Stimulated activated naive B cell treated with anti-CD40 and anti-IgM and Interleukin-4, amounts not matched to agents 10 μg/mL and 1 μg/mL and 100 μg/mL, for 72 hours (primary cell): ENCODE measurements around the gene USP6.
"Not testable (repeated sequence)": the region's sequence is repeated elsewhere in the genome, so short reads cannot be mapped to it uniquely, and the experiment has no call there.

ENCODE experiments used
- ATAC-seq, 2 donors: fragments of 150-1000 bp; cut with Tn5 transposase; replicated peaks; 2 replicates each; pipeline ENCODE4 v1.10.0; 2021; ENCODE audit warnings: moderate library complexity in 1 of 2
- DNase-seq: peaks from one replicate; pipeline ENCODE4 v3.0.0; 2021
- H3K27ac Mint-ChIP-seq: one replicate; pipeline ENCODE4 v1.8.0; 2022; ENCODE audit warnings: mild to moderate bottlenecking, mixed read lengths
- H3K27me3 Mint-ChIP-seq, 2 donors: one replicate each; pipeline ENCODE4 v1.8.0; 2022; ENCODE audit warnings: mixed read lengths in 2 of 2
- H3K36me3 Mint-ChIP-seq, 2 donors: one replicate each; pipeline ENCODE4 v1.8.0; 2022; ENCODE audit warnings: mixed read lengths in 2 of 2, mild to moderate bottlenecking in 1 of 2
- H3K4me1 Mint-ChIP-seq, 2 donors: one replicate each; pipeline ENCODE4 v1.8.0; 2022; ENCODE audit warnings: mixed read lengths in 2 of 2, mild to moderate bottlenecking in 1 of 2
- H3K4me3 Mint-ChIP-seq, 2 donors: one replicate each; pipeline ENCODE4 v1.8.0; 2022; ENCODE audit warnings: mild to moderate bottlenecking in 2 of 2, mixed read lengths in 2 of 2, moderate library complexity in 1 of 2
- H3K9me3 Mint-ChIP-seq, 2 donors: one replicate each; pipeline ENCODE4 v1.8.0; 2022; ENCODE audit warnings: mixed read lengths in 2 of 2, mild to moderate bottlenecking in 1 of 2

Gene USP6

DNA sequence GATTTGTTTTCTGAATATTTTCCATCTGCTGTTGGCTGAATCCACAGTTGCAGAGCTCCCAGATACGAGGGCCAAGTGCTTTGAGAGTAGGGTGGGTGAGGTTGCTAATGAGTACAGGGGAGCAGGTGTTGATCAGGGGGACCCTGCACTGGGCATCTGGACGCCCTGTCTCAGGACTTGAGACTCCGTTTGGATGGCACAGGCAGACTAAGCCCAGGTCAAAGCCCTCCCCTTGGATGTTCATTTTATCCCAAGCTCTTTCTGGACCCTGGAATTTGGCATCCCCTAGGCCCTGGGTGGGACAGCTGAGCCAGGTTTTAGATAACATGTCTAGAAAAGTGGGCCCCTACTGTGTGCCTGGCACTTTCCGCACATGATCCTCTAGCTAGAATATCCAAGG, 12.1 kb downstream of the USP6 start:
- ATAC-seq: no peak
- Mint-ChIP-seq H3K36me3 (no peaks in the 10 kb centered on the region), H3K9me3 (no peaks in the 10 kb centered on the region), H3K4me3 (no peak overlapping the region), H3K4me1 (peaks cover under 1 to 2% of the 10 kb centered on the region in 2 donors), H3K27me3 (peaks cover 24 to 27% of the 10 kb centered on the region in 2 donors), H3K27ac (no peak overlapping the region)
- no peak for DNase-seq

DNA sequence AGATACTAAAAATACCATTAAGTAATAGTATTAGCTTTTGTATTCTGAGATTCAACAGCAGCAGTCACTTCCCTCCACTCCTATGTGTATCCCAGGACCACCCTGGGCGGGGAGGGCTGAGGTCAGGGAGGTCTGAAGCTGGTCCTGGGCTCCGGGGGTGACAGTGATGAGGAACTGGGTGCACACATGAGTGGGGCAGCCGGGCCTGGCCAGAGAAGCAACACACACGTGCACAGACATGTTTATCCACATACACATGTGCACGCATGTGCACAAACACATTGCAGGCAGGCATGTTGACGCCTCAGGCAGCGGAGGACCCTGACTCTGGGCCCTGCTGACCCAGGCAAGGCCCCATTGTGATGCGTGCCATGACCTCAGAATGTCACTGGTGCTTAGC, 12.6 kb downstream of the USP6 start:
- H3K4me1 Mint-ChIP-seq, H3K4me3 Mint-ChIP-seq, H3K27ac Mint-ChIP-seq, H3K9me3 Mint-ChIP-seq, ATAC-seq, H3K36me3 Mint-ChIP-seq: not testable (repeated sequence)
- peak; percentile 0 for DNase-seq
- H3K27me3 Mint-ChIP-seq: peaks cover 24 to 27% of the 10 kb centered on the region in 2 donors

DNA sequence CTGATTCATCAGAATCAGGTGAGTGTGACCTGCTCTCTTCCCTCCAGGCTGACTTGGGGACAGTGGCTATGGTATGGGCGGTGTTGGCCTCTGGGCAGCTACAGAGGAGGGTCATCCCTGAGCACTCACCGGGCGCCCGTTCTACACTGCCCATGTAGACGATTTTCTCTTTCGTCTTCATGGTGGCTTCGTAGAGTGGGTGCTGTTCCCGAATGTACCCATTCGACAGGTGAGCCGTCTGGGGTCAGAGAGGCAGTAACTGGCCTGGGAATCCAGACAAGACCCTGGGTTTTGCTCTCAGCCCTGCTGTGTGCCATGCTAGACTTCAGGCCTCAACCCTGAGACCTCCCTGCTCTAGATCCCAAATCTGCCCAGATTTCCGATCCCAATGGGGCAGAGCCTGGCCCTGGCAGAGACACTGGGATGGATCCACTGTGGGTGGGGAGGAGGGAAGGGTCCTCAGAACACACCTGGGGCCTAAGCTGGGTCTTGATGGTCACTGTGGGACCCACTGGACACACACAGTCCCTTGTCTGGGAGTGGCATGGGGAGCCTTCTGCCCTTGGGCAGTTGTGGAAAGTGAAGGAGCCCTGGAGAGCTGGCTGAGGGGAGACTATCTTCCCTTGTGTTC, 13.2 kb downstream of the USP6 start:
- Mint-ChIP-seq H3K36me3 (no peaks in the 10 kb centered on the region), H3K4me1 (peaks cover 0 to 2% of the 10 kb centered on the region in 2 donors), H3K4me3 (no peak overlapping the region), H3K9me3 (no peaks in the 10 kb centered on the region), H3K27me3 (peaks cover 19 to 22% of the 10 kb centered on the region in 2 donors), H3K27ac (no peak overlapping the region)
- DNase-seq: no peak
- no peak for ATAC-seq

DNA sequence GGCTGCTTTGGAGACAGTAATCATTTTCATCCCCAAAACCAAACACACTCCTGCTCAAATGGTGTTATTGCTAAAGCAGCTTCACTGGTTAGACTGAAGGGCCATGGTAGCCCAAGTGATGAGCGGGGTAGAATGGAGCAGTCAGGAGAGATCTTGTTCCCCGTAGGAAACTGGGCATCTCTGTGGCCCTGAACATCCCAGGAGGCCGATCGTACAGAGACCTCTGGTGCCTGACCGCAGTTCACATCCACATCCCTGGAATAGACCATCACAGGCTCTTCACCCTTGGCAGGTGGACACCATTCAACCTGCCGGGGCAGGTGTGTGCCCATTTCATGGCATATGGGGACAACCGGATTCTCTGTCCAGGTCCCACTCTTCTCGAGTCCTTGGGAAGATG, 13.9 kb downstream of the USP6 start:
- H3K36me3 Mint-ChIP-seq, DNase-seq, ATAC-seq, H3K4me1 Mint-ChIP-seq, H3K4me3 Mint-ChIP-seq, H3K9me3 Mint-ChIP-seq, H3K27ac Mint-ChIP-seq: not testable (repeated sequence)
- H3K27me3 Mint-ChIP-seq: peaks cover 13 to 15% of the 10 kb centered on the region in 2 donors

DNA sequence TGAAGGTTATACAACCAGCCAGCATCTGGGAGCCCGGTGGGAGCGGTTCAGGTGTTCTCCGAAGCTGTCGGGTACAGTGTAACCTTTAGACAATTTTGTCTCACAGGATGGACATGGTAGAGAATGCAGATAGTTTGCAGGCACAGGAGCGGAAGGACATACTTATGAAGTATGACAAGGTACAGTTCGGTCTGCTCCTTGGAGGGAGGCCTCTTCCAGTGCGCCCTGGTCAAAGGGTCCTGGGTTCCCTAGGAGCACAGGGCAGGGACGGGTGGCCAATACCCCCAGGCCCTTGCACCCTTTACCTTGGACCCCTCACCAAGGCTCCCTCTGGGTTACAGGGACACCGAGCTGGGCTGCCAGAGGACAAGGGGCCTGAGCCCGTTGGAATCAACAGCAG, 14.4 kb downstream of the USP6 start:
- H3K27me3 Mint-ChIP-seq: peaks cover 13 to 15% of the 10 kb centered on the region in 2 donors
- not testable (repeated sequence) for ATAC-seq, H3K9me3 Mint-ChIP-seq, H3K4me3 Mint-ChIP-seq, H3K4me1 Mint-ChIP-seq, H3K36me3 Mint-ChIP-seq, DNase-seq, H3K27ac Mint-ChIP-seq

DNA sequence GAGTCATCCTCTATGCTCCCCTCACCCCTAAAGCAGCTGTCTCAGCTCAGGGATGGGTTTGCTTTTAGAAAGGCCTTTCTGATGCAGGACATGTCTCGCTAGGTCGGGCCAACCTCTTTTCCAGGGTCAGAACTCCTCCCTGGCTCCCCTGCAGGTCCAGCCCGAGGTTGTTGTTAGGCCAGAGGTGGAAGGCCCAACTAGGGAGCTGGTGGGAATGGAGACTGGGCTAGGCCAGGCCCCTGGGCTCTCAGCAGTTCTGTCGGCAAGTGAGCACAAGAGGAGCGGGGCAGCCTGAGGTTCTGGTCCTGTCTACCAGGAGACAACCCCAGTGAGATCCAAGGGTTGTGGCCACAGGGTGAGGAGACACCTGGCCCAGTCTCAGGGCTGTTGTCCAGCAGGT, 14.9 kb downstream of the USP6 start:
- not testable (repeated sequence) for H3K27ac Mint-ChIP-seq, H3K9me3 Mint-ChIP-seq, DNase-seq, H3K36me3 Mint-ChIP-seq, ATAC-seq, H3K4me3 Mint-ChIP-seq, H3K4me1 Mint-ChIP-seq
- H3K27me3 Mint-ChIP-seq: peaks cover 13 to 15% of the 10 kb centered on the region in 2 donors

DNA sequence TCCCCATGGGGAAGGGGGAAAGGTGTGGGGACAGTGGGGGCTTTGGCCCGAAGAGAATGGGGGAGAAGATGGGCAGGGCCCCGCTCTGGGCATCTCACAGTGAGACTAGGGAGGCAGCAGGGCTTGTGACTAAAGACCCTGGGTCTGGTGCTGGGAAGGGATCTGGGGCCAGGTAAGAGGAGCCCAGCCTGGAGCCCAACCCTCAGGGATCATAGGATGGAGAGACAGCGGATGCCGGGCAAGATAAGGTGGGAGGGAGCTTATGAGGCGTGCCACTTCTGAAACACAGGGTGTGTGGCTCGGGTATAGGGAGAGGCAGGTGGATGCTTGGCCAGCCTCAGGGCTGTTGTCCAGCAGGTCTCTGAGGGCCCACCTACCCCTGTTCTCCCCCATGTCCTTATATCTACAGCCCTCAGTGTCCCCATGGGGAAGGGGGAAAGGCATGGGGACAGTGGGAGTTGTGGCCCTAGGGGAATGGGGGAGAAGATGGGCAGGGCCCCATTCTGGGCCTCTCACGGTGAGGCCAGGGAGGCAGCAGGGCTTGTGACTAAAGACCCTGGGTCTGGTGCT, 15.4 kb downstream of the USP6 start:
- no peak for DNase-seq
- no peak overlapping the region for H3K4me3 Mint-ChIP-seq
- H3K4me1 Mint-ChIP-seq: no peaks in the 10 kb centered on the region

DNA sequence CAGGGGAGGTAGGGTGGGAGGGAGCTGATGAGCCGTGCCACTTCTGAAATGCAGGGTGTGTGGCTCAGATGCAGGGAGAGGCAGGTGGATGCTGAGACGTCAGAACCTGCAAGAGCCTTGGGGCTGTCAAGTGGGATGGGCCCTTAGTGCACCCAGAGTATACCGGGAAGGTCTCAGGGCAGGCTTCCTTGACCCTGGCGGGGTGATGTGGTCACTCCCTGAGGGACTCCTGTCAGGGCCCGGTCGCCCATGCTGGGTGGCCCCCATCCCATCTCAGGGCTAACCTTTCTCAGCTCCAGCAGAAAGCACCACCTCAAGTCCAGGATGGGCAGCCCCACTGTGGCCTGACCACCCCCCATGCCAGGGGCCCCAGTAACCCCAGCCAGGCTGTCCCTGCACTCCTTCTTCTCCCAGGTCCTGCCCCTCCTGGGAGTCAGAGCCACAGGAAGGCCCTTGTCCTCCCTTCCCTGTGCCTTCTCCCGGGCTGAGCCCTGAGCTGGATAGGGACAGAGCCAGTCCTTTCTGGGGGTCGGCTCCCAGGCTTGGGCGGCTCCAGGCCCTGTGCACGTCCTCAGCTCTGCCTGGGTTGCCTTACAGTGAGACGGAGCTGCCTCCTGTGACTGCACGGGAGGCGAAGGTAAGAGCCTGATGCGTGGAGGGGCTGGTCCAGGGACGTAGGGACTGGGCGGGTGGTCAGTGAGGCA, 16.1 kb downstream of the USP6 start:
- peaks cover 9 to 15% of the 10 kb centered on the region in 2 donors for H3K27me3 Mint-ChIP-seq
- not testable (repeated sequence) for H3K4me1 Mint-ChIP-seq, H3K4me3 Mint-ChIP-seq, H3K9me3 Mint-ChIP-seq, H3K36me3 Mint-ChIP-seq, DNase-seq, ATAC-seq, H3K27ac Mint-ChIP-seq

More for the DNA sequence above, 15.4 kb downstream of the USP6 start:
- no peak overlapping the region for H3K27ac Mint-ChIP-seq
- H3K9me3 Mint-ChIP-seq: no peaks in the 10 kb centered on the region
- no peak for ATAC-seq
- H3K36me3 Mint-ChIP-seq: no peaks in the 10 kb centered on the region
- H3K27me3 Mint-ChIP-seq: peaks cover 13 to 15% of the 10 kb centered on the region in 2 donors

DNA sequence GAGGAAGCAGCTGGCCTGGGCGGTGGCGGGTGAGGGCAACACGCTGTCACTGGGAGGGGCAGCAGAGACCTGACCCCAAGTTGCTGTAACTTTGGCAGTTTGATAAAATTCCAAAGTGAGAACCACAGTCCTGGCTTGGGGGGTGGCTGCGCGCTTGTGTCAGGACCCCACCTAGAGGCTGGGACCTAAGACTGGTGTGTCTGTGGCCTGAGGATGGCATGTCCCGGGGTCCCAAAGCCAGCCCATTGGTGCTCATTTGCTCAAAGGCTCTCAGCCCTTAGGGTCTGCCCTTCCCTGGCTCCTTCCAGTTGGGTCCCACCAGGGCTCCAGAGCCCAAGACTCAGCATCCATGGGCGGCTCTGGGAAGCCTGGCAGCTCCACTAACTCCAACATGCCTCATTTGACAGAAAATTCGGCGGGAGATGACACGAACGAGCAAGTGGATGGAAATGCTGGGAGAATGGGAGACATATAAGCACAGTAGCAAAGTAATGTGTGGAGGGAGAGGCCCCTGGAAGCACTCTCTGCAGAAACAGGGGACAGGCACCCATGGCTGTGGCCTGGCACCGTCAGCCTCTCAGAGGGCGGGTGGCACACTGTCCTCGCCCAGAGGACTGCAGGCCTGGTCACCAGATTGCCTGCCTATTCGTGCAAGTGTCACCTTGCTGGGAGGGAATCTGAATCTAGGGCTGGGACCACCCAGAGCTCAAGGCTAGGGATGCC, 16.8 kb downstream of the USP6 start:
- H3K27me3 Mint-ChIP-seq, H3K4me1 Mint-ChIP-seq, ATAC-seq, DNase-seq, H3K9me3 Mint-ChIP-seq, H3K36me3 Mint-ChIP-seq, H3K4me3 Mint-ChIP-seq: not testable (repeated sequence)
- H3K27ac Mint-ChIP-seq: peak overlapping the region; percentile 56

DNA sequence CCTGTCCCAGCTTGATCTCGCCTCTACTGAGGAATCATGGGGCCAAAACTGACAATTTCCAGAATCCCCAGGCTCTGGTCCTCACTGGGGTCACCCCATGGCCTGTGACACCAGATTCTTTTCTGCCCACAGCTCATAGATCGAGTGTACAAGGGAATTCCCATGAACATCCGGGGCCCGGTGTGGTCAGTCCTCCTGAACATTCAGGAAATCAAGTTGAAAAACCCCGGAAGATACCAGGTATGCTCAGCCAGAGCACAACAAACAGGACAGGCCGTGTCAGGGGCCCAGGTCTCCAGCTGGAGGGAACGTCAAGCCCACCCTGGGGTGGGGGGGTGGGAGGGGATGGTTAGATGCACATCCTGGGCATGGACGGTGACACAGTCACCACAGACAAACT, 17.5 kb downstream of the USP6 start:
- Mint-ChIP-seq H3K4me3 (no peak overlapping the region), H3K36me3 (no peaks in the 10 kb centered on the region), H3K9me3 (no peaks in the 10 kb centered on the region), H3K4me1 (no peaks in the 10 kb centered on the region), H3K27ac (no peak overlapping the region), H3K27me3 (peaks cover 3 to 10% of the 10 kb centered on the region in 2 donors)
- DNase-seq: no peak
- ATAC-seq: no peak

DNA sequence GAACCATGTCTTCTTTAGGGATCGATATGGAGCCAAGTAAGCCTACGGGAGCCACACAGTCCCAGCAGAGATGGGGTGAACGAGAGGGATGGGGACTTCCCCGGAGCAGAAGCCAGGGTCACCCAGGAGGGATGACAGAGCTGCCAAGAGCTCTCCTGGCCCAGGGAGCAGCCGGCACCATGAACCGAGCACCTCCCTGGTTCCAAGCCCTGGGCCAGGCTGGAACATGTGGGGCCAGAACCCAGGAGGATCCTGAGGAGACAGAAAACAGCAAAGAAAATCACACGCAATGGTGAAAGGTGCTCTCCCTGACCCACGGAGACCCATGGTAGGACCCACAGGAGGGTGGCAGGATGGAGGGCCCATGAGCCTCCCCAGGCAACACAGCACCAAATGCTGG, 18.1 kb downstream of the USP6 start:
- not testable (repeated sequence) for H3K27ac Mint-ChIP-seq, ATAC-seq, DNase-seq

DNA sequence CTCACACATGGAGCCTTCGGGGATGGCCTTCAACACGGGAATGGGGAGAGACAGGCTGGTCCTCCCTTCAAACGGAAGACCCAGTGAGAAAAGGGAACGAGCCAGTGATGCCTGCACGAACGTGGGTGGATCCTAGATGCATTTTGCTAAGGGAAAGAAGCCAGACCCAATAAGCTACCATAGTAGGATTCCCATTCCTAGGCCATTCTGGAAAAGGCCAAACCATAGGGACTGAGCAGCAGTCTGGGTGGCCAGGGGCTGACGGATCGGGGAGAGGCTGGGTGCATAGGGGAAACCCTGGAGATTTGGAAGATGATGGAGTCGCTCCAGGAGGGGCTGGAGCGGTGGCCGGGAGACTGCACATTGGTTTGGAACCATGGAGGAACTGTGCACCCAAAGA, 18.7 kb downstream of the USP6 start:
- H3K4me3 Mint-ChIP-seq, H3K36me3 Mint-ChIP-seq, H3K9me3 Mint-ChIP-seq, H3K27ac Mint-ChIP-seq, ATAC-seq, DNase-seq, H3K4me1 Mint-ChIP-seq: not testable (repeated sequence)
- H3K27me3 Mint-ChIP-seq: peaks cover 3 to 13% of the 10 kb centered on the region in 2 donors

More for the DNA sequence above, 18.1 kb downstream of the USP6 start:
- not testable (repeated sequence) for H3K9me3 Mint-ChIP-seq, H3K36me3 Mint-ChIP-seq, H3K4me1 Mint-ChIP-seq, H3K4me3 Mint-ChIP-seq
- peaks cover 3 to 13% of the 10 kb centered on the region in 2 donors for H3K27me3 Mint-ChIP-seq

DNA sequence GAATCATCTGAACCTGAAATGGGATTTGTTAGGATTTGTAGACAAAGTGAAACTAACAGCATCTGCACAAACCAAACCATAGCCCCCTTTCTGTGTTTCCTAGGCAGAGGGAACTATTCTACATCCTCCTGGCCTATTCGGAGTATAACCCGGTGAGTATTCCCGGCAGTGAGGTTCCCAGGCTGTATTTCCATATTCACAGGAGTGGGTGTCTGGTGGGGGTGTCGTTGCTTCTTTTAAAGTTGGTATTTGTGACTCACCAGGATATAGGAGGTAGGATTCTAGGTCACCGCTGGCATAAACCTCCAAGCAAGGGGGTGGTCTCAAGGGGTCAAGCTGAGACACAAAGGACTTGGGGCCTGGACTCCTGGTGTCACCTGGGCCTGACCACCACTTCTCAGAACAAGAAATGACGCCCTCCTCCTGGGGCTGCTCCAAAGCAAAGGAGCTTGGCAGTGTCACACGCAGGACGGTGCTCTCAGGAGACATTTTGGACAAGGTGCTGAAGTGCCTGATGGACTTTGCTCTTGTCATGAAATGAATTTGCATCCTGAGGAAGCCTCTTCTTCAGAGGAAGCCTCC, 19.4 kb downstream of the USP6 start:
- H3K4me1 Mint-ChIP-seq, H3K36me3 Mint-ChIP-seq, H3K27ac Mint-ChIP-seq, DNase-seq, H3K9me3 Mint-ChIP-seq, ATAC-seq, H3K4me3 Mint-ChIP-seq: not testable (repeated sequence)
- H3K27me3 Mint-ChIP-seq: peaks cover 3 to 13% of the 10 kb centered on the region in 2 donors
